Loucy (cell line): ENCODE measurements around the gene NCMAP.

Source experiments
- CTCF ChIP-seq: fragments of 200-600 bp; sonication (generic); conservative IDR thresholded peaks from 2 replicates; pipeline ENCODE4 v1.5.1; 2014; ENCODE audit warnings: mild to moderate bottlenecking, antibody characterized with exemption, low read length
- EZH2phosphoT487 ChIP-seq: fragments of 200-600 bp; IDR thresholded peaks from 2 replicates; pipeline ENCODE4 v1.6.1; 2018; ENCODE audit warnings: antibody characterized with exemption, mild to moderate bottlenecking, moderate library complexity, borderline replicate concordance

DNA sequence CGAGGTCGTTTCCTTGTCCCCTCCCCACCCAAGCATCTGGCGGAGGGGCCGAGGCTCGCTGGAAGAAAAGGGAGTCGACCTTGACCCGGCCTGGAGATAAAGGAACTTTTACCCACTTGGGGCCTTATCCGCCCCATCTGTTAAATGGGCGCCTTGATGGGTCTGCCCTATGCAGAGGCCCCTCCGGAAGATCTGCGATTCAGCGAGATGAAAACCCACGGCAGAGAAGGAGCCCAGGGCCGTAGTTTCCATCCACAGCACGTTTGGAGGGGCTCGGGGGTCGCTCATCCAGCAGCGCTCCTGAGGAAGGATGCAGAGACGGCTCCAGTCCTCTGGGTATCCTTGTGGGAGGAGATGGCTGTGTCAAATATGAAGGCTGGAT, 518 bp downstream of the NCMAP start:
- TF ChIP-seq CTCF (no peak), EZH2phosphoT487 (no peak)
